HUDEP-2 (cell line): ENCODE data around the gene HLA-F.
A peak's percentile ranks its signal among the peaks of the same experiment; 100 is the strongest.

Experiments used
- DNase-seq, 76 experiments: peaks; one replicate each; lab custom pipeline; 2025; ENCODE audit not compliant: unreplicated experiment in 76 of 76; lab: John Stamatoyannopoulos, UW

Gene HLA-F

GRCh38 chr6:29759457-29759856 lies 36.2 kb downstream of the HLA-F start:
- DNase-seq, result no peak

- no peak for DNase-seq
These were observed 37.1 kb downstream of the HLA-F start for GRCh38 chr6:29760328-29760727.

- DNase-seq, result no peak
These were observed 38.8 kb downstream of the HLA-F start for GRCh38 chr6:29762051-29762450.

- no peak for DNase-seq
These were observed 39.6 kb downstream of the HLA-F start for GRCh38 chr6:29762781-29763214.

GRCh38 chr6:29763491-29764289 lies 40.5 kb downstream of the HLA-F start:
- no peak for DNase-seq

GRCh38 chr6:29764422-29765196 lies 41.4 kb downstream of the HLA-F start:
- DNase-seq, result peak in 1 of 76 experiments; percentile 9

- no peak for DNase-seq
These were observed 46.1 kb downstream of the HLA-F start for GRCh38 chr6:29769336-29769735.

GRCh38 chr6:29770306-29770705 lies 47.1 kb downstream of the HLA-F start:
- no peak for DNase-seq

- no peak for DNase-seq
These were observed 53.5 kb downstream of the HLA-F start for GRCh38 chr6:29776684-29777083.
